T-helper 1 cell treated with Interleukin-12 subunit alpha and Interleukin-12 subunit beta and Interleukin-4 antibody, amounts not matched to agents 30 ng/mL and 1 ng/mL, for 36 hours (primary cell): Measurements from ENCODE around the gene TGFBRAP1. TPM values are rescaled to one million over a fixed set of nuclear protein-coding genes. Genes with fewer than 3 reads are reported as not detected.
"Not testable (repeated sequence)": the region's sequence is repeated elsewhere in the genome, so short reads cannot be mapped to it uniquely, and the experiment has no call there.

Experiments used
- intact Hi-C: fragments of 100-400 bp; cut with micrococcal nuclease; formaldehyde crosslinking; loops from one replicate; pipeline ENCODE4 v1.15.1; 2024
- total RNA-seq: library from RNA; stranded (reverse); gene quantifications from 2 replicates; pipeline ENCODE4 v1.2.3, GENCODE V29; 2022

Gene TGFBRAP1
- total RNA-seq, 1 donor from 2014 or later = 22.8 TPM

- intact Hi-C loops = no loop called here
These were observed 31.8 kb upstream of the TGFBRAP1 start for GRCh38 chr2:105361102-105361889.

GRCh38 chr2:105358593-105358992, 29.1 kb upstream of the TGFBRAP1 start:
- intact Hi-C loops = no loop called here

GRCh38 chr2:105357122-105357521, 27.6 kb upstream of the TGFBRAP1 start:
- intact Hi-C loops = no loop called here

- intact Hi-C loops = loop anchor here (1.0 kb wide), 1 partner anchor 176 kb away; no protein-coding TSS in a partner anchor
These were observed 15.3 kb upstream of the TGFBRAP1 start for GRCh38 chr2:105344704-105345345.

GRCh38 chr2:105339414-105339813, 9.9 kb upstream of the TGFBRAP1 start:
- intact Hi-C loops = loop anchor here (5.0 to 10.0 kb wide), 2 partner anchors 463 to 755 kb away; no protein-coding TSS in a partner anchor

- intact Hi-C loops = loop anchor here (5.0 to 10.0 kb wide), 2 partner anchors 464 to 757 kb away; no protein-coding TSS in a partner anchor
These were observed 8.5 kb upstream of the TGFBRAP1 start for GRCh38 chr2:105338020-105338385.

GRCh38 chr2:105337122-105338019, 7.8 kb upstream of the TGFBRAP1 start, which contains the start of gene C2orf49:
C2orf49 (plus strand) TSS chr2:105337540; CDS start chr2:105337588, 48 bp downstream.
- intact Hi-C loops = loop anchor here (1.0 to 10.0 kb wide), 8 partner anchors 8 to 857 kb away; partner anchors contain the start of genes FHL2, MRPS9, TGFBRAP1 and UXS1

GRCh38 chr2:105336786-105337121, 7.2 kb upstream of the TGFBRAP1 start:
- intact Hi-C loops = loop anchor here (1.0 to 10.0 kb wide), 8 partner anchors 7 to 858 kb away; partner anchors contain the start of genes FHL2, MRPS9, TGFBRAP1 and UXS1

- intact Hi-C loops = loop anchor here (5.0 to 10.0 kb wide), 2 partner anchors 467 to 759 kb away; no protein-coding TSS in a partner anchor
These were observed 5.9 kb upstream of the TGFBRAP1 start for GRCh38 chr2:105335469-105335868.

GRCh38 chr2:105334211-105334610, 4.7 kb upstream of the TGFBRAP1 start:
- intact Hi-C loops = loop anchor here (10.0 kb wide), 1 partner anchor 761 kb away; no protein-coding TSS in a partner anchor

GRCh38 chr2:105330681-105331375, 1.3 kb upstream of the TGFBRAP1 start:
- intact Hi-C loops = loop anchor here (10.0 kb wide), 1 partner anchor 764 kb away; no protein-coding TSS in a partner anchor

- intact Hi-C loops = loop anchor here (1.0 to 2.0 kb wide), 2 partner anchors 8 to 866 kb away; partner anchors contain the start of genes C2orf49 and UXS1
These were observed 359 bp downstream of the TGFBRAP1 start for GRCh38 chr2:105329197-105329554.

GRCh38 chr2:105328281-105329196, 996 bp downstream of the TGFBRAP1 start:
- intact Hi-C loops = loop anchor here (1.0 to 2.0 kb wide), 2 partner anchors 9 to 866 kb away; partner anchors contain the start of genes C2orf49 and UXS1

GRCh38 chr2:105327690-105328089, 1.8 kb downstream of the TGFBRAP1 start:
- intact Hi-C loops = loop anchor here (2.0 kb wide), 1 partner anchor 867 kb away; the partner anchor contains the start of gene UXS1

GRCh38 chr2:105327271-105327670, 2.3 kb downstream of the TGFBRAP1 start:
- intact Hi-C loops = not testable (repeated sequence)

GRCh38 chr2:105325389-105325963, 4.1 kb downstream of the TGFBRAP1 start:
- intact Hi-C loops = no loop called here

GRCh38 chr2:105324732-105325131, 4.8 kb downstream of the TGFBRAP1 start:
- intact Hi-C loops = no loop called here

- intact Hi-C loops = no loop called here
These were observed 5.4 kb downstream of the TGFBRAP1 start for GRCh38 chr2:105324101-105324500.

GRCh38 chr2:105323111-105323510, 6.4 kb downstream of the TGFBRAP1 start:
- intact Hi-C loops = no loop called here
